Activated CD4-positive, alpha-beta T cell treated with anti-CD3 and anti-CD28 coated beads for 48 hours (primary cell): ENCODE data around the gene ETV5.
"Not testable (repeated sequence)": the region's sequence is repeated elsewhere in the genome, so short reads cannot be mapped to it uniquely, and the experiment has no call there.

ENCODE experiments used
- DNase-seq: peaks from one replicate; pipeline ENCODE4 v3.0.0-alpha.2; 2020

The ETV5 gene

DNA sequence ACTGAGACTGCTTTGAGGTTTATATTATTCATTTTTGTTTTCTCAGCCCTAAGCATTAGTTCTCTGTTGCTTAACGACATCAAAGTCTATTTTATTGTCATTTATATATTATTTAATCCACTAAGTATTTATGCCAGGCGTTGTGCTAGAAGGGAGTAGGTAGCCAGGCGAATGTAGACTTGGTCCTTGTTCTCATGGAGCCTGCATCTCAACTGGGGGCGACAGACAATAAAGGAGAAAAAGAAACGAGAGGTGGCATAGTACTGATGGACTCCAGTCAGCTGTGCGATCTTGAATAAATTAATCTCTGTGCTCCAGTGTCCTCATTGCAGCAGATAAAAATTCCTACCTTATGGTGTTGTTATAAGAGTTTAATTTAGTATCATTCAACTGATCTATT is 49.7 kb downstream of the ETV5 start:
- DNase-seq = no peak

DNA sequence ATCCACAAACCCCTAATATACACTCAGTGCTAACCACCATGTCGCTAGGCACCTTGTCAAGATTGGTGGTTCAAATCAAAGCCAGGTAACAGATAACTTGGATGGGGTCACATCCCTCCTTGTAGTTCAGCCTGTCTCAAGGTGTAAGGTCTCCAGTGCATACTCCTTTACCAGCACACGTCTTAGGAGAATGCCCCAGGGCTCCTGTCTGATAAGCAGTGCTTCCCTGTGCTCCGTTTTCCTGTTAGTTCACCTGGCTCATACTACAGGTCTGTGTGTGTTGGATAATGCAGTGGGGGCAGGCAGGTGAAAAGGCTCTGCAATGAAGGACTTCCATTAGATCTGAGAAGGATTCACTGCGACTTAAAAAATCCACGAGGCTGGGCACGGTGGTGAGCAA is 50.7 kb downstream of the ETV5 start:
- DNase-seq = no peak

DNA sequence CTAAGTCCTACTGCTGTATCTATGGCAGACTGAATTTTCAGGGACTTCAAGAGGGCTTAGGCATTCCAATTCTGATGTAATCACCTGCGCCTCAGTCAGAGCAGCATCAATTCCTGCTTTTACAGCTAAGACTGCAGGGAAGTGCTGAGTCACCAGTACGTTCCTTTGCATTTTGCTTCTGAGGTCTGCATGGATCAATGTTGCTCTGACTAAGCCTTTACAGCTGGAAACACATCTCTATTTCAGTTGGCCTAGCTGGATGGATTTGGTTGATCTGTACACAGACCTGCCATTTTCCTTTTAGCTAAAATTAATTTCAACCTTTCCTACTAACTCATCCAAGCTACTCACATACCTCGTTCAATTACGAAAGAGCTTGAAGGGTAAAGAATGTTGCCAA is 51.3 kb downstream of the ETV5 start:
- DNase-seq = no peak

DNA sequence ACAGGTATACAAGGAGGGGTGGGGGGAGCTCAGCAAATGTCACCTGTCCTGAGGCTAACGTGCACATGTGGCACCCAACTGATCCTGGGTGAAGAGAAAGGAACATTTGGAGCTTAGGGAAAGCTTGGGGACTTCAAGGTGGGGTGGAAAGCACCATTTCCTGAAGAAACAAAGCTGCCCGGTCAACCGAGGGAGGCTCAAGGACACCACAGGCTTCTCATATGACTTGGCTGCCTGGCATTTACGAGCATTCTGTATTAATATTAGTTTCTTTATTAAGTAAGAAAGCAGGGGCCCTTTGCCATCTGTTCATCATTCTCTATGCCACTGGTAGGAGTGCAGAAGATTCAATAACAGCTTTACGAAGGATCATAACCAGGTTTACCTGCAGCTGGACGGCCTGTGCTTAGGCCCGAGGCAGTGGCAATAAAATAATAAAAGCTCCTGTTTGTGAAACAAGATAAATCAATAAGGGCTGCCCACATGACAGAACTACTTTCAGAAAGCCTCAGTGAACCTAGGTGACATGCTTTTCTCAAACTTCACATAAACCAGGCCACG is 54.0 kb downstream of the ETV5 start:
- DNase-seq = no peak

DNA sequence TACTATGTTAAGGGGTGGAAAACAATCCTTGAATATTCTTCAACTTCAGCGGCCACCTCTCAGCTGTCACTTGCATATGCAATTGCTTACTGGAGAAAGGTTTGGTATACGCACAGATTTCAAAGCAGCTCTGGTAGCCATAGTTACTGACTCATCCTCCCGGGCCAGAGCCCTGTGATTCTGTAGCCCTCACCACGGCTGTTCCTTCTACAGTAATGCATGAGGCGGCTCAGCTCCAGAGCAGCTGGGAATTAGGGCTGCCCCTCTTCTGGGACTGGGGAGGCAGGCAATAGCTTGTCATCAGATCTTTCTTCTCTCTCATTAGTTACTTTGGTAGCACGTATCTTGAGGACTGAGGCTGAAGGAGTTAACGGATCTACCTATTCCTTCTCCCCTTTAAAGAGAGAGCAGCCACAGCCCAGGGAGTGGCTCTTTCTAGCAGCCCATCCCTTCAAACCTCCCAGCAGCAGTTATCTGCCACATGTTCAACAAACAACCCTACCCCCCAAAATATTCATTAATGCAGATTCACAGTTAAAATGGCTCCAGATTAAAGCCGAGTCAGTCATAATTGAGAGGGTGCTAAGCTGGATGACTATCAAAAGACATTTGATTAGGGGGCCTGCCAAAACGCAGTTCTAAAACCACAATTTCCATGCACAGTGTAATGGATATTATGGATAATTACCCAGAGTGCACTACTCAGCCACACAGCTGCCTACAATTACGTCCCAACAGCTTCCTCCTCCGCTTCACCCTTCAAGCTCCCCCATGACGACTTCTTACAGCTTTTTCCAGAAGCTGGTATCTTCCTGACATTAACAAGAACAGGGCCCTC is 54.7 kb downstream of the ETV5 start:
- DNase-seq = no peak

DNA sequence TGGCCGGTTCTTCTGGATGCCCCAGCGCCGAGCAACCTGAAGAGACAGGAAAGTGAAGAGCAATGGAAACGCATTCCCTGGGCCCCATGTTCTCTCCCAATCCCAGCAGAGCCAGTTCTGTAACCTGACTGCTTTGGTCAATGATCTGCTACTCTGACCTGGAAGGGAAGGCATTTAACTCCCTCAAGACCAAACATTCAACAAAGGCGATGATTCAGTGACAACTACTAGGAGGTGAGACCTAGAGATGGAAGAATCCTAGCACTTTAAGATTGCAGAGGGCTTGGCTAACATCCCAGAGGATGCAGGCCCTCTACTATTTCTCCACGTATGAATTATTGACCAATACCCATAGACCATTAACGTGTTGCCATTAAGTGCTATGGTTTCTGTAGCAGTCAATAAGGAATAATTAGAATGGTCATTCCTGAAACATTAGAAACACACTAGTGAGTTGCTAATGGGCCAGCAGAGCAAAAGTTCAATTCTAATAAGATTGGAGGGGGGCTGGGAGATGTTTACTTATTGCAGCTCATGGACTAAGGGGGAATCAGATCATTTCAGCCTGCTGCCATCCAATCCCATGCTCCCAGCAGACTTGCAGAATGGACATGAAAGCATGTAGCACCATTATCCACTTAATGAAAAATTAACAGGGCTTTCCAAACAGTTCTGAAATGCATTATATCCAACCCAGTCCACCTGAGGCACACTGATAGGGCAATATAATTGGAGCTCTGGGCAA is 56.6 kb downstream of the ETV5 start:
- no peak for DNase-seq

DNA sequence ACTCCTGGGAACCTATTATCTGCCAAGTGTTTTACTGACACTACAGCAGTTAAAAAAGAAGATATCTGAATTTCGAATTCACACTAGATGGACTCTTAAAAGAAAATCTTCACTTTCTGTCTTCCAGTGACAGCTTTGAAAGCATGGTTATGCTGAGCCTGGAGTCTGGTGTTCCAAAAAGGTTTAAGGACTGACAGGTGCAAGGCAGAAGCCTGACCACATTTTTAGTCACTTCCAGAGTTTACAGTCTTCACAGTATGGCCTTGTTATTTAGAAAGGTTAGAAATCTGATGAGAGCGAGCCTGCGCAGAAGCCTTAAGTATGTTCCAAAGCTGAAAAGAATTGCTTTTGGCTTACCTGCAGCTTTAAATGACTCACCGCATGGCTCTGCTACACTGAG is 59.9 kb downstream of the ETV5 start:
- DNase-seq = no peak

DNA sequence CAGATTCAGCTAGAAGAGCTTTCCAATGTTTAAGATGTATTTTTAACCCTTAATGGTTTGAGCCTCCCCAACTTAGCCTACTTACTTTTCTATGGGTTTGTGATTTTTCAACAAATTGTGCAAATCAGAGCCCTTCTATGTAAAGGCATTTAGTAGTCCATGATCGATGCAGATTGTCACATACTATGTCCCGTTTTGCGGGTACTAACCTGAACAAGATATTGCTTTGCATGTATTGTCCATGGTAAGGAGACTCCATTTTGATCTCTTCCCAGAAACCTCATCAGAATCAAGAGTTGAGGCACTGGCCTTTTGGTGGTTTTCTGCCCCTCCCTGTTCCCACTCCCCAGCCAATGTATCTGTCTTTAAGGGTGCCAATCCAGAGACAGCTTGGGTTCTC is 60.8 kb downstream of the ETV5 start:
- no peak for DNase-seq

DNA sequence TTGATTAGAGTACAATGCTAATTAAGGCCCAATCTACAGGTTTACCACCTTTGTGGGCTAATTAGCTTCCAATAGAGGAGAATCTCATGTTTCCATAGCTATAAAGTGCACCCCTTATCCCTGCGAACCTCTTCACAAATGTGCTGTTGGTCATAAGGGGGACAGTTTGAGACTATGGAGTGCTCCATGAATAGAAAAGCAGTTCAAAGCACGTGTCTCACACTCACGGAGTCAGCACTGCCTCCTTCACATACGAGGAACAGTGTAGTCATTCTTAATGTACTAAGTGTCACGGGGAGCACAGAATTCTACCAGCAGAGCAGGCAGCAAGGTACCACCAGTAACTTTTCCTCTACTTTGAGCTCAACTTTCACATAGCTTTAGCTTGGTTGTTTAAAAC is 62.1 kb downstream of the ETV5 start:
- DNase-seq = no peak

DNA sequence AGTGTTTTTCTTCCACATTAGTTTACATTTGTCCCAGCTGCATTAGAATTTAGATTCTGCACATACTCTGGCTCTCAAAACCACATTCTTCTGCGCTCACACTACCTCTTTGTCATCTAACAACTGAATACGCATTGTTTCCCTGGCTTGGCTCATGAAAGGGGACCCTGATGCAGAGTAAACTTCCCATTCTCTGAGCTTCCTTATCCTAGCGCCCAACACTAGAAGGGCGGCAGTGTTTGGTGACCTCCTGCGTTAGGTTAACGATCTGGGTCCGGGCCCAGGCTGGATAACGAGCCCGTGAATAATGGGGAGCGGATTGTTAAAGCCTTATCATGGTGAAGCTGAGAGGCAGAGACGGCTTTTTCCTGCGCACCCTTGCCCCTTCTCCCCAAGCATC is 63.9 kb downstream of the ETV5 start:
- no peak for DNase-seq

DNA sequence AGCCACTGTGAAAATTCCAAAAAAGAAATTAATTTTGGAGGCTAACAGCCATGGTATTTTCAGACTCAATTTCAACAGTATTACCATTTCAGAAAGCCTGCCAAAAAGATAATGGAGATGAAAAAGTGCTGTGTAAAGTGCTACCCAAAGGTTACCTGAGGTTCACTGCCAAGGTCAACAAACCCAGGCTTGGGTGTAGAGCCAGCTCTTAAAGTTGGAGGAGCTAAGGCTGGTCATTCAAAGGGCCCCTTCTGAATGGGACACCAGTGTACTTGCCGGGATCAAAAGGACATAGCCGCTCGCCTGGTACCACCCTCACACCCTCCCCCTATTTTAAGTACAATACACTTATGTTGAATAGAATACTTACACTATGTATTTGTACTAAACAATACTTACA is 64.5 kb downstream of the ETV5 start:
- no peak for DNase-seq

DNA sequence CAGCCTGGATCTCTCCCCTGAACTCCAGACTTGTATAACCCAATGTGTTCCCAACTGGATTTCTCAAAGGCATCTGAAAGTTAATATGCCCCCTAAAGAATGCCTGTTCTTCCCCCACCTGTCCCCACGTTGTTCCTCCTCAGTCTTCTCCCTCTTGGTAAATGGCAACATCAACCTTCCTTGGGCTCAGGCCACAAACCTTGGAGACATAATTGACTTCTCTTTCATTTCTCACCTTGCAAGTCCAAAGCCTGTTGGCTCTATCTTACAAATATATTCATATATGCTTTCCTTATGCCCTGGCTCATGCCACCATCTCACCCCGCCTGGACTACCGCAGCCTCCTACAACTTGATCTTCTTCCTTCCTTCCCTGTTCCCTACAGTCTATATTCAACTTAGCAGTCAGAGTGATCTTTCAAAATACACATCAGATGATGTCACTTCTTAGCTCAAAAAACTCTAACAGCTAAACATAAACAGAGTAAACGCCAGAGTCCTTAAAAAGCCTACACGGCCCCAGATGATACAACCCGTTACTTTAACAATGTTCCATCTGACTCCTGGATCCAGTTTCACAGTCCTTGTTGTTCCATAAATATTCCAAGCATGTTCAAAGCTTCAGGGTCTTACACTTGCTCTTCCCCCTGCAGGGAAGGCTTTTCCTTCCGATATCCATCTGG is 66.2 kb downstream of the ETV5 start:
- DNase-seq = no peak

DNA sequence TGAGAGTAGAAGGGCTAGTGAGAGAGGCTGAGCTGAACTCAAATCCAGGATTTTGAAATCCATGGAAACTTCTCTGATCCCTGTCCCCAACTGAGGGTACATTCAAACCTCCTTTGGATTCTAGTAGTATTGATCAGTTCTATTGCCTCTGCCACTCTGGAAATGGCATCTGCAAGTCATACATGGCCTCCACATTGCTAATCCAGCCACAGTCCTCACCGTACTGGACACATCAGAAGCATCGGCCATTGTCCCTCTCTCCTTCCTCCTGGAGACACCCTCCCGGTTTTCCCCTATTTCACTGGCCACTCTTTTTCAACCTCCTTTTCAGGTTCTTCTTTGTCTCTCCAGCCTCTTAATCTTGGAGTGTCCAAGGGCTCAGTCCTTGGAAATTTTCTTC is 66.9 kb downstream of the ETV5 start:
- no peak for DNase-seq

DNA sequence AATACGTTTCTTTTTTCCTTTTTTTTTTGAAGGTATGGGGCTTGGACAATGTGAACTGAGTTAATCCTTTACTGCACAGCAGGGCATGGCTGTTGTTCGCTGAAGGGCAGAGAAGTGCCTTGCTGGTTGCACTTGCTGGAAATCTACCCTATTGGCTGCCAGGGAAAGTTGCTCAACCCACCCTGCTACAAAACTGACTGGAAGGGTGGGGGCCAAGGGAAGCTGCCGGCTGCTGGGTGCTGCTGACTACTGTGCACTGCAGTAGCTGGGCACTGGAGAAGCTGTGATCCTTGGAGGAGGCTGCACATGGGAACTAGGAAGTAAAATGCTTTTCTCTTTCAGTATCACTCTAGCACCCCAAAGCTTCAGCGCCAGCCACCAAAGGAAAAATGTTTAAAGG is 70.5 kb downstream of the ETV5 start:
- DNase-seq = no peak

DNA sequence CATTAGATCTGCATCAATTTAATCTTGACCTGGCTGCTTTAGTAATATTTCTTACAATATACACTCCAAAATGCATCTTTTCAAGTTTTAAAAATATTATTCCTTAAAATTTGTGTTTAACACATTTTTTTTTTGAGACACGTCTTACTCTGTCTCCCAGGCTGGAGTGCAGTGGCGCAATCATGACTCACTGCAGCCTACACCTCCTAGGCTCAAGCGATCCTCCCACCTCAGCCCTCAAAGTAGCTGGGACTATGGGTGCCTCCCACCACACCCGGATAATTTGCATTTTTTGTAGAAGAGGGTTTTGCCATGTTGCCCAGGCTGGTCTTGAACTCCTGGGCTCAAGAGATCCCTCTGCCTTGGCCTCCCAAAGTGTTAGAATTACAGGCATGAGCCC is 73.6 kb downstream of the ETV5 start:
- no peak for DNase-seq

DNA sequence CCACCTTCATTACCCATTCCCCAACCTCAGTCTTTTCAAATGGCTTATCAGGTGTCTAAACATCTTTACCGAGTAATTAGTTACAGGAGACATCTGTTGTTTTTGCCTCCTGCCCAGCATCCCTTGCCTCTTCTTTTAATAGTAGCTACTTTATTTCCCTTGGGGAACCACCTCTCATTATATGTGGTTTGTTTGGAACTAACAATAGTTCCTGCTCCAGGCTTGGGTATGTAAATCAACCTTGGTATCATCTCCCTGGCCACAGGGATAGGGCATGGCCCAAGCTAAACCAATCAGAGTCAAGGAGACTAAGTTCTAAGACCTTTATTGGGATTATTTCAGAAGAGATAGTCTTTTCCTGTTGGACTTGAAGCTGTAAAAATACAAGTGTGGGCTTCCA is 76.6 kb downstream of the ETV5 start:
- DNase-seq = no peak

DNA sequence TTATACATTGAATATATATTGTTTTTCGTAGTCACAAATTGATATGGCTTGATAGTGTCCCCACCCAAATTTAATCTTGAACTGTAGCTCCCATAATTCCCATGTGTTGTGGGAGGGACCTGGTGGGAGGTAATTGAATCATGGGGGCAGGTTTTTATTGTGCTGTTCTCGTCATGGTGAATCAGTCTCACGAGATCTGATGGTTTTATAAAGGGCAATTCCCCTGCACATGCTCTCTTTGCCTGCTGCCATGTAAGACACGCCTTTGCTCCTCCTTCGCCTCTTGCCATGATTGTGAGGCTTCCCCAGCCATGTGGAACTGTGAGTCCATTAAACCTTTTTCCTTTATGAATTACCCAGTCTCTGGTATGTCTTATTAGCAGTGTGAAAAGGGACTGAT is 82.9 kb downstream of the ETV5 start:
- not testable (repeated sequence) for DNase-seq

DNA sequence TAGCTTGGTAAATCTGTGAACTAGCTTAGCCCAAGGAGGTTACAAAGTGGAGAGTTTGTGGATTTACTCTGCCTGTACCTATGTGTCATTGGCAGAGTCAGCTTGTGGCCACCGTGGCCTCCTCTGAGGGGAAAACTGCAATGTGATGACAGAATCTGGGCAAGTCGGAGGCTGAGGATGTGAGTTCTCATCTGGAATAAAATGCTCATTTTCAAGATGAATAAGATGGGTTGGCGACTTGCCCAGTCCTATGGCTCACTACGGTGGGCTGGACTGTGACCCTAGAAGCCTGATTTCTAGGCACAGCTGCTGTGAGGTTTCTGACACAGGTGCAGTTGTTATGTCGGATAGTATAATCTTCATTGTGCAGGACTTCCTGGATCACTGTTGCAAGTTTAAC is 83.7 kb downstream of the ETV5 start:
- peak; percentile 76 for DNase-seq

DNA sequence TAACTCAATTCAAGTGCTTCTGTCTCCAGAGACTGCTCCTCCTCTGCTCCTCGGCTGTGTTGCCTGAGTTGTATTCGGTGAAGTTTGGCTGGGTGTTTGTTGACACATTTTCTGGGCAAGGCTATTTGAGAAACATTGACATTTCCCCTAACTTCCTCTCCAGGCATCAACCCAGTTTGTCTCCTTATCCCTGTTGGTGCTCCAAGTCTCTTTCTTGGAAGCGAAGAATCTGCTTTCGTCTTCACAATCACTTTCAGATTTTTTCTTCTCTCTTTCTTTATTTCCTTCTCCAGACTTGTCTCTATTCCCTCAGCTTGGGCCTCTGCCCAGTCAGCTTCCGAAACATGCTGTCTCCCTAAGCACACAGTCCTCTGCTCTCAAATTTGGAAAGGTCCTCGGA is 84.7 kb downstream of the ETV5 start:
- no peak for DNase-seq

DNA sequence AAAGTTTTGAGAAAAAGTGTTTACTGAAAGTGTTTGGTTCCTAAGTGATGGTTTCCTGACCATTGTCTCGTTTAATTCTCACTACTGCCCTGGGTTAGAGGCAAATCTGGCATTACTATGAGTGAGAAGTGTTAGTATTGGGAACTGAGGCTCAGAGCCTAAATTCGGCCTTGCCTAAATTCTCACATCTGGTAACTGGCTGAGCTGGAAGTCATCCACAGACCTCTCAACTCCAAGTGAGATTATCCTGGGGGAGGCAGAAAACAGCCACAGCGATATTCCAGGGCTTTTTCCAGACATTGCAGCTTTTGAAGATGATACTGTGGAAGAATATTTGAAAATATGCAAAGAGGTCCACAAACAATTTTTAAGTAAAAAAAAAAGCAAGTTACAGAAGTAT is 86.0 kb downstream of the ETV5 start:
- DNase-seq = no peak

DNA sequence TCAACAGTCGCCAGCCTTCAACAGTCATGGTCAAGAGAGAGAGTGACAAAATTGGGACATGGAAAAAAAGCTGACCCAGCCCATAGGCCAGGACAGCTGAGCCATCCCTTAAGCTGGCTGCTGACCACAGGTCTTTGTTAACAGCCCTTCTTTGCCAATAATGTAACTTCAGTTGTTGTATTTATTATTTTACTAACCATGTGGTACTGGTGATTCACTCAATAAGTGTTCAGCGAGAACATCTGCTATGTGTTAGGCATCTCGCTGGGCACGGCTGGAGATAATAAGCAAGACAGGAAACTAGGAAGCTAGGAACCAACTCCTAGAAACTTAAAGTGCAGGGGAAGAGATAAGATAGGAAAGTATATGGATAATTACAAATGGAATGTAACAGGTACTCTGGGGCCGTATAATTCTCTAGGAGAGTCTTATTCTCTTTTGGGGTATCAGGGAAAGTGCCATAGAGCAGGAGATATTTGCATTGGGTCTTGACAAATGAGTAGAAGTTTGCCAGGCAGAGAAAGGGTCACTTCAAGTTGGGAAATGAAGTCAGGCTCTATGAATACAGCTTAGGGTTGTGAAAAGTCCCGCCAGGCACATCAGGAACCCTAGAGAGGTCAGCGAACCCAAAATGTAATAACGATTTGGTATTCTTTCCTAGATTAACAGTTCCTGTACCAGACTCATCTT is 87.1 kb downstream of the ETV5 start:
- no peak for DNase-seq

DNA sequence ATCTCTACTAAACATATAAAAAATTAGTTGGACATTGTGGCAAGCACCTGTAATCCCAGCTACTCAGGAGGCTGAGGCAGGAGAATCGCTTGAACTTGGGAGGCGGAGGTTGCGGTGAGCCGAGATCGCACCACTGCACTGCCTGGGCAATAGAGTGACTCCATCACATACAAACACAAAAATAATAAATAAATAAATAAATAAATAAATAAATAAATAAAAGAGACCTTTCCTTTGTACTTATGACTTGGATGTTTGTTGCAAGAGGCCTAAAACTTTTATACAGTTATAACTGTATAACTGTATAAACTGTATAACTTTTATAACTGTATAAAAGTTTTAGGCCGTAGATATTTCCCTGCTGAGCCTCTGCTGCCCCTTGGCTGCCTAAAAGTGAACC is 87.6 kb downstream of the ETV5 start:
- not testable (repeated sequence) for DNase-seq

DNA sequence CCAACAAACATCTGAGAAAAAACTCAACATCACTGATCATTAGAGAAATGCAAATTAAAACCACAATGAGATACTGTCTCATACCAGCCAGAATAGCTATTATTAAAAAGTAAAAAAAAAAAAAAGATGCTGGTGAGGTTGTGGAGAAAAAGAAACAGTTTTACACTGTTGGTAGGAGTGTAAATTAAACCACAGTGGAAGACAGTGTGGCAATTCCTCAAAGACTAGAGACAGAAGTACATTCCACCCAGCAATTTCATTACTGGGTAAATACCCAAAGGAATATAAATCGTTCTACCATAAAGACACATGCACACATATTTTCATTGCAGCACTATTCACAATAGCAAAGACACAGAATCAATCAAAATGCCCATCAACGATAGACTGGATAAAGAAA is 89.6 kb downstream of the ETV5 start:
- not testable (repeated sequence) for DNase-seq
